ENCODE results near the gene RXRB. TPM values are rescaled to one million over a fixed set of nuclear protein-coding genes. Genes with fewer than 3 reads are reported as not detected.
A peak's percentile ranks its signal among the peaks of the same experiment; 100 is the strongest.

RXRB gene
- total and polyA plus RNA-seq, 10 of the 15 experiments (the other 5 are each of a cell fraction or from before 2014, with no cell fraction given), result 0.71 to 35.0 (median 20.4) TPM

GRCh38 chr6:33195304-33196165, 4.9 kb downstream of the RXRB start:
- no peak overlapping the region for H3K4me3 ChIP-seq
- no peak for FAIRE-seq
- ChIA-PET POLR2A (no interaction called here), RAD21 (ENCODE audit: unreplicated experiment) (no interaction called here), SMC1A (ENCODE audit: uncharacterized antibody, unreplicated experiment) (no interaction called here), CTCF (interaction anchor here (1.2 to 5.8 kb wide), 6 partner anchors 21 to 76 kb away, joined by 3 to 41 read pairs (median 12); no protein-coding TSS in a partner anchor)
- H3K9ac ChIP-seq (ENCODE audit: control insufficient read depth, insufficient read depth, low read length), result no peak overlapping the region
- H3K9me3 ChIP-seq (replicated peaks; ENCODE audit: control insufficient read depth, insufficient read depth, low read length), result no peaks in the 10 kb centered on the region
- H3K36me3 ChIP-seq (ENCODE audit: control insufficient read depth in 2 of 2, insufficient read depth in 2 of 2, low read length in 1 of 2), result peaks cover 11 to 27% of the 10 kb centered on the region in 2 experiments
- no peaks in the 10 kb centered on the region for H4K20me1 ChIP-seq (ENCODE audit: control insufficient read depth, insufficient read depth)
- no peak overlapping the region for H3K27ac ChIP-seq (ENCODE audit: control insufficient read depth, insufficient read depth)
- no TSS peak for BruUV-seq (replicated peaks)
- in situ Hi-C loops (cut with MboI) (no loop called here), intact Hi-C loops (cut with micrococcal nuclease; ENCODE audit: unreplicated experiment) (no loop called here)
- H3K79me2 ChIP-seq (ENCODE audit: control insufficient read depth, insufficient read depth, low read length), result peaks cover 12% of the 10 kb centered on the region
- TF ChIP-seq RELA (IDR thresholded peaks at IDR 0.05; ENCODE audit: borderline replicate concordance, partially characterized antibody) (no peak), REST (IDR thresholded peaks at IDR 0.05; ENCODE audit: low read depth, low read length) (peak; percentile 56; the same call in 1 of the 2 replicates)
- no peak overlapping the region for H3K4me2 ChIP-seq (ENCODE audit: control insufficient read depth, insufficient read depth)
- ATAC-seq, result no peak
- 0 out of 2 replicates have a peak, but pooled peaks cover 10% of the 10 kb centered on the region for H3K4me1 ChIP-seq (ENCODE audit: control insufficient read depth, insufficient read depth, low read length)
- no peak for DNase-seq (ENCODE audit: low read depth, low spot score)
- peaks cover 2 to 5% of the 10 kb centered on the region in 2 experiments for H3K27me3 ChIP-seq (replicated peaks in 1 of 2; ENCODE audit: control insufficient read depth in 2 of 2, insufficient read depth in 2 of 2, low read length in 1 of 2)
- 92% methylated on average over 15 of the region's 15 CpGs for WGBS (ENCODE audit: insufficient coverage, insufficient replicate concordance, low lambda C conversion rate, missing lambda C conversion rate)
- no peak overlapping the region for H2AFZ ChIP-seq (ENCODE audit: control insufficient read depth, low read depth, low read length)

Data from GM12878 (cell line).